SK-N-SH treated with all-trans-retinoic acid at 6 μM for 48 hours (cell line): Measurements from ENCODE around the gene ZSWIM6.

Experiments used
- ATAC-seq: fragments of 200-7000 bp; cut with Tn5 transposase; 3 replicates; pipeline ENCODE4 v1.9.1; 2020; ENCODE audit warnings: mild to moderate bottlenecking, moderate library complexity
- ARNTL ChIP-seq: fragments of 450-650 bp; formaldehyde crosslinking; IDR thresholded peaks from 2 replicates; pipeline ENCODE4 v1.5.0; 2020; ENCODE audit warnings: low read depth, mild to moderate bottlenecking, moderate library complexity, borderline replicate concordance
- BACH2 ChIP-seq: fragments of 250-450 bp; sonication (Bioruptor Pico); IDR thresholded peaks from 2 replicates; pipeline ENCODE4 v1.9.0; 2021; ENCODE audit warnings: mild to moderate bottlenecking, borderline replicate concordance
- ESRRG ChIP-seq: fragments of 250-450 bp; sonication (Bioruptor Pico); IDR thresholded peaks from 2 replicates; pipeline ENCODE4 v1.6.1; 2021; ENCODE audit warnings: mild to moderate bottlenecking
- GLIS3 ChIP-seq: fragments of 250-450 bp; sonication (Bioruptor Pico); IDR thresholded peaks from 2 replicates; pipeline ENCODE4 v1.5.0; 2020; ENCODE audit warnings: mild to moderate bottlenecking, moderate library complexity
- OSR1 ChIP-seq: fragments of 250-450 bp; sonication (Bioruptor Pico); IDR thresholded peaks from 2 replicates; pipeline ENCODE4 v1.8.0; 2022; ENCODE audit warnings: moderate library complexity, mild to moderate bottlenecking, inconsistent platforms
- PPARA ChIP-seq: fragments of 250-450 bp; sonication (Bioruptor Pico); IDR thresholded peaks from 2 replicates; pipeline ENCODE4 v1.5.0; 2020; ENCODE audit warnings: mild to moderate bottlenecking, borderline replicate concordance
- RARB ChIP-seq: fragments of 250-450 bp; sonication (Bioruptor Pico); IDR thresholded peaks from 2 replicates; pipeline ENCODE4 v1.8.0; 2021; ENCODE audit warnings: mild to moderate bottlenecking, moderate library complexity
- SNAI2 ChIP-seq: fragments of 250-450 bp; sonication (Bioruptor Pico); IDR thresholded peaks from 2 replicates; pipeline ENCODE4 v1.5.0; 2020; ENCODE audit warnings: mild to moderate bottlenecking, moderate library complexity
- TCF4 ChIP-seq: fragments of 250-450 bp; sonication (Bioruptor Pico); IDR thresholded peaks from 2 replicates; pipeline ENCODE4 v1.8.0; 2021; ENCODE audit warnings: mild to moderate bottlenecking, moderate library complexity, borderline replicate concordance
- TOX ChIP-seq: fragments of 250-450 bp; sonication (Bioruptor Pico); IDR thresholded peaks from 2 replicates; pipeline ENCODE4 v1.8.0; 2021; ENCODE audit warnings: mild to moderate bottlenecking, moderate library complexity, borderline replicate concordance
- ZC3H10 ChIP-seq: fragments of 250-450 bp; sonication (Bioruptor Pico); IDR thresholded peaks from 2 replicates; pipeline ENCODE4 v1.5.1; 2021; ENCODE audit warnings: mild to moderate bottlenecking, moderate library complexity
- ZFP3 ChIP-seq: fragments of 250-450 bp; sonication (Bioruptor Pico); IDR thresholded peaks from 2 replicates; pipeline ENCODE4 v1.5.0; 2020; ENCODE audit warnings: mild to moderate bottlenecking, moderate library complexity
- ZFP30 ChIP-seq: fragments of 450-650 bp; formaldehyde crosslinking; IDR thresholded peaks from 2 replicates; pipeline ENCODE4 v1.5.0; 2022; ENCODE audit warnings: mild to moderate bottlenecking, moderate library complexity
- ZNF8 ChIP-seq: fragments of 450-650 bp; formaldehyde crosslinking; IDR thresholded peaks from 2 replicates; pipeline ENCODE4 v1.5.0; 2020; ENCODE audit warnings: mild to moderate bottlenecking, moderate library complexity
- TF ChIP-seq, protein P1 (sequence below): fragments of 250-450 bp; sonication (Bioruptor Pico); IDR thresholded peaks from 2 replicates; pipeline ENCODE4 v1.5.1; 2020; ENCODE audit warnings: low read depth, mild to moderate bottlenecking, moderate library complexity
- TF ChIP-seq, protein P2 (sequence below): fragments of 250-450 bp; sonication (Bioruptor Pico); IDR thresholded peaks from 2 replicates; pipeline ENCODE4 v1.5.0; 2020; ENCODE audit warnings: mild to moderate bottlenecking, moderate library complexity

ZSWIM6 gene

DNA sequence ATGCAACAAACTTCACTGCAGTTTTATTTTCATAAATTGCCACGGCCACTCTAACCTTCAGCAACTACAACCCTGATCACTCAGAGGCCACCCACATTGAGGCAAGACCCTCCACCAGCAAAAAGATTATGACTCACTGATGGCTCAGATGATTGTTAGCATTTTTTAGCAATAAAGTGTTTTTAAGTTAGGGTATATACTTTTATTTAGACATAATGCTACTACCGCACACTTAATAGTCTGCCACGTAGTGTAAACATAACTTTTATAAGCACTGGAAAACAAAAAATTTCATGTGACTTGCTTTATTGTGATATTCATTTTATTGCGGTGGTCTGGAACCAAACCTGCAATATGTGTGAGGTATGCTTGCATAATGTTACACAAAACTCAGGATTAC is 257.9 kb downstream of the ZSWIM6 start:
- no peak for ATAC-seq

DNA sequence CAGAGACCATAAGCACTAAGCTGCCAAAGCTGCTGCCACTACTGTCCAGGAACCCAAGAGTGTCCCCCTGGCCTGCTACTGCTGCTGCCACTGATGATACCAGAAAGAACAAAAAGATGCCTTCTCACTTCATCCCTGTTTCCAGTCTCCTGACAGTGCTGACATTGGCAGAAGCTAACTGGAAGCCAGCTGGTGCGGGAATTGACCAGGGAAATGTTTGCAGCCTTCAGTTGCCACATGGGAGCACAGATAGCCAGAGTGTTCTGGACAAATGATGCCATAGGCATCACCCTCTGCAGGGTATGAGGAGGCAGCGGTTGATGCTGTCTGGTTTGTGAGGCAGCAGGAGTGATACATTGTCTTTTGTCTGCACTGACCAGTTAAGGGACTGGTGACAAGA is 258.4 kb downstream of the ZSWIM6 start:
- TF ChIP-seq, protein P1, sequence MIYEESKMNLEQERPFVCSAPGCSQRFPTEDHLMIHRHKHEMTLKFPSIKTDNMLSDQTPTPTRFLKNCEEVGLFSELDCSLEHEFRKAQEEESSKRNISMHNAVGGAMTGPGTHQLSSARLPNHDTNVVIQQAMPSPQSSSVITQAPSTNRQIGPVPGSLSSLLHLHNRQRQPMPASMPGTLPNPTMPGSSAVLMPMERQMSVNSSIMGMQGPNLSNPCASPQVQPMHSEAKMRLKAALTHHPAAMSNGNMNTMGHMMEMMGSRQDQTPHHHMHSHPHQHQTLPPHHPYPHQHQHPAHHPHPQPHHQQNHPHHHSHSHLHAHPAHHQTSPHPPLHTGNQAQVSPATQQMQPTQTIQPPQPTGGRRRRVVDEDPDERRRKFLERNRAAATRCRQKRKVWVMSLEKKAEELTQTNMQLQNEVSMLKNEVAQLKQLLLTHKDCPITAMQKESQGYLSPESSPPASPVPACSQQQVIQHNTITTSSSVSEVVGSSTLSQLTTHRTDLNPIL (CRISPR knock-in tag): no peak
- TF ChIP-seq BACH2 (CRISPR knock-in tag) (no peak), ZC3H10 (CRISPR knock-in tag) (no peak), RARB (CRISPR knock-in tag) (no peak), TCF4 (no peak), OSR1 (CRISPR knock-in tag) (no peak), TOX (CRISPR knock-in tag) (no peak), ESRRG (CRISPR knock-in tag) (no peak), GLIS3 (no peak), ZNF8 (no peak), ARNTL (CRISPR knock-in tag) (no peak)

More for the DNA sequence above, 257.9 kb downstream of the ZSWIM6 start:
- TF ChIP-seq RARB (CRISPR knock-in tag): no peak
- no peak for TF ChIP-seq ZFP30 (CRISPR knock-in tag)
- TF ChIP-seq ESRRG (CRISPR knock-in tag): no peak

GRCh38 chr5:61591859-61592258 is 259.8 kb downstream of the ZSWIM6 start:
- ATAC-seq: no peak
- TF ChIP-seq ZNF8 (no peak), ZFP30 (CRISPR knock-in tag) (no peak), PPARA (CRISPR knock-in tag) (no peak), ZC3H10 (CRISPR knock-in tag) (no peak), GLIS3 (no peak), SNAI2 (CRISPR knock-in tag) (no peak), TCF4 (no peak)
- TF ChIP-seq, protein P2, sequence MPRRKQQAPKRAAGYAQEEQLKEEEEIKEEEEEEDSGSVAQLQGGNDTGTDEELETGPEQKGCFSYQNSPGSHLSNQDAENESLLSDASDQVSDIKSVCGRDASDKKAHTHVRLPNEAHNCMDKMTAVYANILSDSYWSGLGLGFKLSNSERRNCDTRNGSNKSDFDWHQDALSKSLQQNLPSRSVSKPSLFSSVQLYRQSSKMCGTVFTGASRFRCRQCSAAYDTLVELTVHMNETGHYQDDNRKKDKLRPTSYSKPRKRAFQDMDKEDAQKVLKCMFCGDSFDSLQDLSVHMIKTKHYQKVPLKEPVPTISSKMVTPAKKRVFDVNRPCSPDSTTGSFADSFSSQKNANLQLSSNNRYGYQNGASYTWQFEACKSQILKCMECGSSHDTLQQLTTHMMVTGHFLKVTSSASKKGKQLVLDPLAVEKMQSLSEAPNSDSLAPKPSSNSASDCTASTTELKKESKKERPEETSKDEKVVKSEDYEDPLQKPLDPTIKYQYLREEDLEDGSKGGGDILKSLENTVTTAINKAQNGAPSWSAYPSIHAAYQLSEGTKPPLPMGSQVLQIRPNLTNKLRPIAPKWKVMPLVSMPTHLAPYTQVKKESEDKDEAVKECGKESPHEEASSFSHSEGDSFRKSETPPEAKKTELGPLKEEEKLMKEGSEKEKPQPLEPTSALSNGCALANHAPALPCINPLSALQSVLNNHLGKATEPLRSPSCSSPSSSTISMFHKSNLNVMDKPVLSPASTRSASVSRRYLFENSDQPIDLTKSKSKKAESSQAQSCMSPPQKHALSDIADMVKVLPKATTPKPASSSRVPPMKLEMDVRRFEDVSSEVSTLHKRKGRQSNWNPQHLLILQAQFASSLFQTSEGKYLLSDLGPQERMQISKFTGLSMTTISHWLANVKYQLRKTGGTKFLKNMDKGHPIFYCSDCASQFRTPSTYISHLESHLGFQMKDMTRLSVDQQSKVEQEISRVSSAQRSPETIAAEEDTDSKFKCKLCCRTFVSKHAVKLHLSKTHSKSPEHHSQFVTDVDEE (CRISPR knock-in tag): no peak

More for the DNA sequence above, 258.4 kb downstream of the ZSWIM6 start:
- ATAC-seq: no peak

DNA sequence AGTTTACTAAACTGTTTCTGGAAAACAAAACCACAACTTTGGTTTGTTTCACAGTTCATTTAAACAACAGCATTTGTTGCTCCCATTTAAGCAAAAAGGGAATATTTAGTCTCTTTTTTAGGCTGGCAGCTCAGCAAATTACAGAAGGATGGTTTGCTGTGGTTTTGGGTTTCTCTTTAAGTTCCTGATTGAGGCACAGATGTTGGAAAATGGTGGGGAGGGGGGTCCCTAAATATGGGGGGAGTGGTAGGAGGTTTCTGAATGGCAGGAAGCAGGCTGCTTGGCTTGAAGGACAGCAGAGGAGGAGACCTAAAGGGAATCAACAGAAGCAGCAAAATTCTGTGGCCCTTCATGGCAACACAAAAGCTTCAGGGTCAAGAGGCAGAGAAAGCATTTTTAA is 263.4 kb downstream of the ZSWIM6 start:
- no peak for ATAC-seq
- TF ChIP-seq ARNTL (CRISPR knock-in tag) (no peak), TCF4 (no peak), OSR1 (CRISPR knock-in tag) (no peak), TOX (CRISPR knock-in tag) (no peak), ZFP3 (CRISPR knock-in tag) (no peak), PPARA (CRISPR knock-in tag) (no peak), ESRRG (CRISPR knock-in tag) (no peak)
- TF ChIP-seq, protein P2 (CRISPR knock-in tag): no peak
- TF ChIP-seq, protein P1 (CRISPR knock-in tag): no peak
- TF ChIP-seq, all 23 proteins: peak for 0
